GM12878 (cell line): ENCODE data around the gene CATSPER1. TPM values are rescaled to one million over a fixed set of nuclear protein-coding genes. Genes with fewer than 3 reads are reported as not detected.

ENCODE experiments used
- ATAC-seq: fragments of 200-7000 bp; cut with Tn5 transposase; 3 replicates; pipeline ENCODE4 v1.9.1; 2020; ENCODE audit warnings: mild to moderate bottlenecking, moderate library complexity
- BruUV-seq: library from RNA; stranded (reverse); fragments of 400-500 nt; replicated peaks from 2 replicates; lab custom pipeline; 2021; lab: Mats Ljungman, UMichigan
- CTCF ChIA-PET: fragments of 300-600 bp; sonication (Branson Sonifier 250); formaldehyde crosslinking; extraction: SDS; loops from one replicate; lab custom pipeline; 2021; ENCODE audit warnings: inconsistent platforms; lab: Yijun Ruan, JAX
- POLR2A ChIA-PET: fragments of 350-600 bp; formaldehyde crosslinking; extraction: SDS; loops from one replicate; lab custom pipeline; 2021; ENCODE audit warnings: inconsistent platforms; lab: Charles Lee
- RAD21 ChIA-PET: fragments of 300-600 bp; sonication (Branson Sonifier 250); formaldehyde crosslinking; loops from one replicate; lab custom pipeline; 2023; ENCODE audit warnings: antibody characterized with exemption; ENCODE audit not compliant: unreplicated experiment; lab: Charles Lee
- SMC1A ChIA-PET: fragments of 300-600 bp; sonication (Branson Sonifier 250); formaldehyde crosslinking; loops from one replicate; lab custom pipeline; 2023; ENCODE audit not compliant: unreplicated experiment, uncharacterized antibody; lab: Charles Lee
- DNase-seq: peaks from one replicate; pipeline ENCODE4 v3.0.0-alpha.2; 2011; ENCODE audit warnings: low read depth, low spot score
- FAIRE-seq: peaks from 3 replicates; lab custom pipeline; 2011; peaks lifted over from hg19 to GRCh38; lab: Jason Lieb, UNC
- H2AFZ ChIP-seq: 2 replicates; pipeline ENCODE4 v1.6.0; 2011; ENCODE audit warnings: low read depth, low read length, control low read depth; ENCODE audit not compliant: control insufficient read depth
- H3K27ac ChIP-seq: 2 replicates; pipeline ENCODE4 v1.5.1; 2011; ENCODE audit warnings: control low read depth; ENCODE audit not compliant: control insufficient read depth, insufficient read depth
- H3K27me3 ChIP-seq, 2 experiments: replicated peaks in 1 of 2; 2 replicates each; pipeline versions ENCODE4 v1.6.0 to v1.6.1; 2011; ENCODE audit warnings: low read length in 1 of 2; ENCODE audit not compliant: control insufficient read depth in 2 of 2, insufficient read depth in 2 of 2
- H3K36me3 ChIP-seq, 2 experiments: 2 replicates each; pipeline ENCODE4 v1.5.1; 2011; ENCODE audit warnings: low read length in 1 of 2; ENCODE audit not compliant: control insufficient read depth in 2 of 2, insufficient read depth in 2 of 2
- H3K4me1 ChIP-seq: 2 replicates; pipeline ENCODE4 v1.6.1; 2011; ENCODE audit warnings: mild to moderate bottlenecking, low read length, moderate library complexity, mixed read lengths; ENCODE audit not compliant: control insufficient read depth, insufficient read depth
- H3K4me2 ChIP-seq: 2 replicates; pipeline ENCODE4 v1.6.0; 2011; ENCODE audit warnings: control low read depth; ENCODE audit not compliant: control insufficient read depth, insufficient read depth
- H3K4me3 ChIP-seq: fragments of 200-600 bp; sonication (generic); 2 replicates; pipeline ENCODE4 v1.5.1; 2016
- H3K79me2 ChIP-seq: 2 replicates; pipeline ENCODE4 v1.6.0; 2011; ENCODE audit warnings: low read length; ENCODE audit not compliant: control insufficient read depth, insufficient read depth
- H3K9ac ChIP-seq: 2 replicates; pipeline ENCODE4 v1.8.0; 2011; ENCODE audit warnings: low read length, control low read depth, mixed read lengths; ENCODE audit not compliant: control insufficient read depth, insufficient read depth
- H3K9me3 ChIP-seq: replicated peaks from 3 replicates; pipeline ENCODE4 v1.5.1; 2011; ENCODE audit warnings: mild to moderate bottlenecking, low read length; ENCODE audit not compliant: control insufficient read depth, insufficient read depth
- H4K20me1 ChIP-seq: 2 replicates; pipeline ENCODE4 v1.6.0; 2011; ENCODE audit not compliant: control insufficient read depth, insufficient read depth
- CBX5 ChIP-seq: sonication (generic); IDR thresholded peaks from 2 replicates; pipeline ENCODE4 v1.6.1; 2016; ENCODE audit warnings: low read depth, moderate library complexity, mild to moderate bottlenecking, inconsistent platforms
- CHD4 ChIP-seq: fragments of 200-600 bp; sonication (generic); IDR thresholded peaks from 2 replicates; pipeline ENCODE4 v1.6.1; 2016; ENCODE audit warnings: mild to moderate bottlenecking
- FOXK2 ChIP-seq: fragments of 450-650 bp; IDR thresholded peaks from 2 replicates; pipeline ENCODE4 v1.6.1; 2017; ENCODE audit warnings: mild to moderate bottlenecking, moderate library complexity
- HCFC1 ChIP-seq: fragments of 150-350 bp; IDR thresholded peaks from 2 replicates; pipeline ENCODE4 v1.6.1; 2014; ENCODE audit warnings: low read length
- HDAC6 ChIP-seq: fragments of 200-600 bp; sonication (generic); IDR thresholded peaks from one replicate; pipeline ENCODE4 v1.8.0; 2017; ENCODE audit warnings: antibody characterized with exemption; ENCODE audit not compliant: unreplicated experiment
- LARP7 ChIP-seq: fragments of 450-650 bp; IDR thresholded peaks from 2 replicates; pipeline ENCODE4 v1.6.1; 2017; ENCODE audit warnings: mild to moderate bottlenecking
- MEF2A ChIP-seq: IDR thresholded peaks from 2 replicates; pipeline ENCODE4 v1.6.1; 2011; ENCODE audit warnings: low read depth, mild to moderate bottlenecking, low read length, moderate library complexity; ENCODE audit not compliant: insufficient read depth
- POLR2AphosphoS2 ChIP-seq: IDR thresholded peaks from 2 replicates; pipeline ENCODE4 v1.6.1; 2011; ENCODE audit warnings: low read depth, mild to moderate bottlenecking, low read length, improper control_type of control experiment, moderate library complexity
- WGBS: methylation state at CpG from one replicate; pipeline ENCODE4 v1.1.6; 2016; ENCODE audit warnings: low lambda C conversion rate; ENCODE audit not compliant: insufficient replicate concordance, insufficient coverage; ENCODE audit errors: missing lambda C conversion rate; 5-methylcytosine and 5-hydroxymethylcytosine counted together
- in situ Hi-C: fragments of 300-500 bp; cut with MboI; formaldehyde crosslinking; loops from 9 replicates; pipeline ENCODE4 v1.14.3; 2018; ENCODE audit warnings: mixed read lengths
- intact Hi-C: fragments of 100-400 bp; cut with micrococcal nuclease; formaldehyde crosslinking; loops from one replicate; pipeline ENCODE4 v1.14.2; 2022; ENCODE audit not compliant: unreplicated experiment
- polyA plus RNA-seq, 11 experiments: library from polyadenylated mRNA; depleted of rRNA in 4 of 11; unstranded in 6 of 11; stranded (reverse) in 5 of 11; fragments of >200 nt; fragmentation: Nextera tagmentation in 4 of 11; fragmentation: Illumina TruSeq in 1 of 11; extraction: Ambion mirVana in 4 of 11; extraction: Trizol in 1 of 11; gene quantifications; 1 replicate in 1 of 11; 2 replicates in 10 of 11; pipeline versions ENCODE4 v1.2.1 to v1.2.3, GENCODE V29; 2011 to 2016; ENCODE audit warnings: inconsistent platforms in 2 of 11, missing spikeins in 2 of 11, low read depth in 1 of 11
- total RNA-seq, 4 experiments: library from RNA; depleted of rRNA in 3 of 4; stranded (reverse); fragments of >200 nt in 3 of 4; fragmentation: Illumina TruSeq in 1 of 4; extraction: Trizol in 1 of 4; gene quantifications; 2 replicates each; pipeline versions ENCODE4 v1.2.1 to v1.2.3, GENCODE V29; 2013 to 2021
- TF ChIP-seq, protein P1 (sequence below): fragments of 450-650 bp; IDR thresholded peaks from 2 replicates; pipeline ENCODE4 v1.6.1; 2017; ENCODE audit warnings: mild to moderate bottlenecking
- TF ChIP-seq, protein P2 (sequence below): IDR thresholded peaks from 2 replicates; pipeline ENCODE4 v1.6.1; 2011; ENCODE audit warnings: low read depth, low read length, improper control_type of control experiment, borderline replicate concordance
- TF ChIP-seq, protein P3 (sequence below): fragments of 450-650 bp; IDR thresholded peaks from 2 replicates; pipeline ENCODE4 v1.6.1; 2016; ENCODE audit warnings: mild to moderate bottlenecking

CATSPER1 gene
- total and polyA plus RNA-seq, 10 of the 15 experiments (the other 5 are each of a cell fraction or from before 2014, with no cell fraction given): 0.02 to 0.05 TPM; not detected in 8

DNA sequence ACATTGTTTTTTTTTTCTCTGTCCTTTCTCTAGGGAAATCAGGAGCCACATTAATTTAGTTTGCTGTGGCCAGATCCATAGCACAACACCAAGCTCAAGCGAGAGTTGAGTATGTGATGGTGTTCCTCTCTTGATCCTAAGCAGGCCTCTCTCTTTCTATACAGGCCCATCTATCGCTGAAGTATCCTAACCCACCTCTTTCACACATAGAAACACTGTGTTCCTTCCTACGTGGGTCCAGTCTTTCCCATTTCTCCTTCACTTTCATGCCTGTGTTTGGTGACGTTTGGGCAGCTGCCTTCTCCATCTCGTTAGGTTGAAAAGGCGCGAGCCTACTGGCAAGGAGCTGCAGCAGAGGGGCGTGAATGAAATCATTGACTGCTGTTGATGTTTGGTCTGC is 46.2 kb upstream of the CATSPER1 start:
- H3K27me3 ChIP-seq: no peaks in the 10 kb centered on the region
- 84% methylated on average over 8 of the region's 8 CpGs for WGBS
- H3K4me2 ChIP-seq: peak overlapping the region; percentile 97
- H3K27ac ChIP-seq: peak overlapping the region; percentile 26
- ATAC-seq (no peak), FAIRE-seq (no peak), DNase-seq (no peak)
- peaks cover 65% of the 10 kb centered on the region for H3K79me2 ChIP-seq
- H3K36me3 ChIP-seq: peaks cover 9 to 21% of the 10 kb centered on the region in 2 experiments
- ChIA-PET SMC1A (interaction anchor here (0.6 to 17.7 kb wide), 5 partner anchors 9 to 62 kb away, joined by 3 to 265 read pairs (median 5); no protein-coding TSS in a partner anchor), POLR2A (interaction anchor here (0.6 to 6.3 kb wide), 4 partner anchors 41 to 216 kb away, joined by 3 to 56 read pairs (median 12); no protein-coding TSS in a partner anchor), CTCF (interaction anchor here (0.6 to 20.0 kb wide), 5 partner anchors 23 to 153 kb away, joined by 3 to 195 read pairs (median 7); no protein-coding TSS in a partner anchor), RAD21 (interaction anchor here (1.5 to 7.3 kb wide), 5 partner anchors 9 to 63 kb away, joined by 7 to 81 read pairs (median 14); no protein-coding TSS in a partner anchor)
- peak overlapping the region; percentile 94 for H3K4me3 ChIP-seq
- intact Hi-C loops: loop anchor here (5.0 kb wide), 1 partner anchor 150 kb away; no protein-coding TSS in a partner anchor
- in situ Hi-C loops: no loop called here
- H3K9ac ChIP-seq: peak overlapping the region; percentile 81; the same call in 1 of the 2 replicates
- H3K4me1 ChIP-seq: peaks cover 24% of the 10 kb centered on the region
- TSS peak; percentile 32 for BruUV-seq
- no peaks in the 10 kb centered on the region for H4K20me1 ChIP-seq
- H3K9me3 ChIP-seq: no peaks in the 10 kb centered on the region
- TF ChIP-seq, protein P1, sequence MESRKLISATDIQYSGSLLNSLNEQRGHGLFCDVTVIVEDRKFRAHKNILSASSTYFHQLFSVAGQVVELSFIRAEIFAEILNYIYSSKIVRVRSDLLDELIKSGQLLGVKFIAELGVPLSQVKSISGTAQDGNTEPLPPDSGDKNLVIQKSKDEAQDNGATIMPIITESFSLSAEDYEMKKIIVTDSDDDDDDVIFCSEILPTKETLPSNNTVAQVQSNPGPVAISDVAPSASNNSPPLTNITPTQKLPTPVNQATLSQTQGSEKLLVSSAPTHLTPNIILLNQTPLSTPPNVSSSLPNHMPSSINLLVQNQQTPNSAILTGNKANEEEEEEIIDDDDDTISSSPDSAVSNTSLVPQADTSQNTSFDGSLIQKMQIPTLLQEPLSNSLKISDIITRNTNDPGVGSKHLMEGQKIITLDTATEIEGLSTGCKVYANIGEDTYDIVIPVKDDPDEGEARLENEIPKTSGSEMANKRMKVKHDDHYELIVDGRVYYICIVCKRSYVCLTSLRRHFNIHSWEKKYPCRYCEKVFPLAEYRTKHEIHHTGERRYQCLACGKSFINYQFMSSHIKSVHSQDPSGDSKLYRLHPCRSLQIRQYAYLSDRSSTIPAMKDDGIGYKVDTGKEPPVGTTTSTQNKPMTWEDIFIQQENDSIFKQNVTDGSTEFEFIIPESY: peak; percentile 42; the same call in 1 of the 2 replicates
- no peak for TF ChIP-seq LARP7
- TF ChIP-seq FOXK2: no peak
- no peak for TF ChIP-seq MEF2A
- TF ChIP-seq POLR2AphosphoS2: no peak
- no peak for TF ChIP-seq CHD4
- TF ChIP-seq, protein P2, sequence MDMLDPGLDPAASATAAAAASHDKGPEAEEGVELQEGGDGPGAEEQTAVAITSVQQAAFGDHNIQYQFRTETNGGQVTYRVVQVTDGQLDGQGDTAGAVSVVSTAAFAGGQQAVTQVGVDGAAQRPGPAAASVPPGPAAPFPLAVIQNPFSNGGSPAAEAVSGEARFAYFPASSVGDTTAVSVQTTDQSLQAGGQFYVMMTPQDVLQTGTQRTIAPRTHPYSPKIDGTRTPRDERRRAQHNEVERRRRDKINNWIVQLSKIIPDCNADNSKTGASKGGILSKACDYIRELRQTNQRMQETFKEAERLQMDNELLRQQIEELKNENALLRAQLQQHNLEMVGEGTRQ: no peak
- TF ChIP-seq HCFC1: no peak
- TF ChIP-seq CBX5: no peak
- TF ChIP-seq, protein P3, sequence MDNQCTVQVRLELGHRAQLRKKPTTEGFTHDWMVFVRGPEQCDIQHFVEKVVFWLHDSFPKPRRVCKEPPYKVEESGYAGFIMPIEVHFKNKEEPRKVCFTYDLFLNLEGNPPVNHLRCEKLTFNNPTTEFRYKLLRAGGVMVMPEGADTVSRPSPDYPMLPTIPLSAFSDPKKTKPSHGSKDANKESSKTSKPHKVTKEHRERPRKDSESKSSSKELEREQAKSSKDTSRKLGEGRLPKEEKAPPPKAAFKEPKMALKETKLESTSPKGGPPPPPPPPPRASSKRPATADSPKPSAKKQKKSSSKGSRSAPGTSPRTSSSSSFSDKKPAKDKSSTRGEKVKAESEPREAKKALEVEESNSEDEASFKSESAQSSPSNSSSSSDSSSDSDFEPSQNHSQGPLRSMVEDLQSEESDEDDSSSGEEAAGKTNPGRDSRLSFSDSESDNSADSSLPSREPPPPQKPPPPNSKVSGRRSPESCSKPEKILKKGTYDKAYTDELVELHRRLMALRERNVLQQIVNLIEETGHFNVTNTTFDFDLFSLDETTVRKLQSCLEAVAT: peak; percentile 90
- no peak for TF ChIP-seq HDAC6
- H2AFZ ChIP-seq: no peak overlapping the region
